HG02763 (cell line): ENCODE results near the gene PMM1.
"Not testable (repeated sequence)": the region's sequence is repeated elsewhere in the genome, so short reads cannot be mapped to it uniquely, and the experiment has no call there.

Source experiments
- ATAC-seq: cut with Tn5 transposase; IDR thresholded peaks from one replicate; pipeline ENCODE4 v1.9.1; 2021; ENCODE audit warnings: mild to moderate bottlenecking, moderate library complexity; ENCODE audit not compliant: unreplicated experiment

The PMM1 gene

GRCh38 chr22:41564563-41564962 is 25.1 kb downstream of the PMM1 start:
- no peak for ATAC-seq

DNA sequence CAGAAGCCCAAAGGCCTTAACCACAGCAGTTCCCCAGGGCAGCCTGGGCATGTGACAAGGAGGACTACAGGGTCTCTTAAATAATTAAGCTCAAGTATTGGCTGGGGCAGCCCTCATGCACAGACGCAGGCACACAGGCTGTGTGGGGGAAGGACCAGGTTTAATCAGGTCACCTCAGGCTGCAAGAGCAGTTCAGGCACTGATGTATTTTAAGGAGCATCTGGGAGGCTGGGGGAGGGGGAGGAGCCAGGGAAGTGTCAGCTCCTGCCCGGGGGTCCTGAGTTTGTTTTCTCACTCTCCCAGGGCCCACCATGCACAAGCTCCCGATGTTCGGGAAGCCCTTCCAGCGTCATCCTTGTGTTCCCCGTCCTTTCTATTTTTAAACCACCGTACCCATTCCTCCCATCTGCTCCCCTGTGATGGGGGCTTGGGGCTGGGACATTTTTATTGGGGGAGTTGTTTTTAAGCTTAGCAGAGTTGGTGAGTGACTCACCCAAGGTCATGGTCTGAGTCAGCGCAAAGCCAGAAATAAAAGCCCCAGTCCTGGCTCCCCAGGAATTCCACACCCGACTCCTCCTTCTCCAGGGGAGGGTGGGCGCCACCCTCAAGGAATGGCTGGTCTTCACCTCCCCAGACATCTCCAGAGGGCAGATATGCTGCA is 26.5 kb downstream of the PMM1 start:
- no peak for ATAC-seq

DNA sequence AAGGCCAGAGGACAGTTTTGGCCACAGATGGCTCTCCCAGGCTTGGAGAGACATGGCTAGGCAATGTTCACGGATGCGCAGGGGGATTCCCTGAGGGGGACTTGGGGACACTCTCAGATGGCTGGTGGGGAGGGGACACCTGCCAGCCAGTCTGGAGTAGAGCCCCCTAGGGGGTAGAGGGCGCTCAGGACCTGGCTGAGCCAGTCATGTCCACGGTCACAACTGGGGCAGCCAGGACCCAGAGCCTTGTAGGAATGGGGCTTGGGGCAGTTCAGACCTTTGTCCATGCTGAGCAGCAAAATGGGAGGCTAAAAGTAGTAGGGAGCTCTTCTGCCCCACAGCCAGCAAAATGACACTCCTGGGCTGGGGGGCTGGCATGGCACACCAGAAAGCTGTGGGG is 27.2 kb downstream of the PMM1 start:
- ATAC-seq, result no peak

- ATAC-seq, result no peak
Measured at GRCh38 chr22:41561788-41562187, 27.9 kb downstream of the PMM1 start.

- no peak for ATAC-seq
Measured at GRCh38 chr22:41561335-41561734, 28.3 kb downstream of the PMM1 start.

GRCh38 chr22:41560095-41560471 is 29.6 kb downstream of the PMM1 start:
- no peak for ATAC-seq

DNA sequence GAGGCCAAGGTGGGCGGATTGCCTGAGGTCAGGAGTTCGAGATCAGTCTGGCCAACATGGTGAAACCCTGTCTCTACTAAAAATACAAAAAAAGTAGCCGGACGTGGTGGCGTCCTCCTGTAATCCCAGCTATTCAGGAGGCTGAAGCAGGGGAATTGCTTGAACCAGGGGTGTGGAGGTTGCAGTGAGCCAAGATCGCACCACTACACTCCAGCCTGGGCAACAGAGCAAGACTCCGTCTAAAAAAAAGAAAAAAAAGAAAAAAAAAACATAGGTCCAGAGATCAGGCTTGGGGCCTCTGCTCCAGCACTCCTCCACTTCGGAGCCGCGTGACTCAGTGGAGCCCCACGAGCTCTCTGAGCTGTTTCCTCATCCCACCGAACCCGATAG is 31.4 kb downstream of the PMM1 start:
- ATAC-seq, result not testable (repeated sequence)

DNA sequence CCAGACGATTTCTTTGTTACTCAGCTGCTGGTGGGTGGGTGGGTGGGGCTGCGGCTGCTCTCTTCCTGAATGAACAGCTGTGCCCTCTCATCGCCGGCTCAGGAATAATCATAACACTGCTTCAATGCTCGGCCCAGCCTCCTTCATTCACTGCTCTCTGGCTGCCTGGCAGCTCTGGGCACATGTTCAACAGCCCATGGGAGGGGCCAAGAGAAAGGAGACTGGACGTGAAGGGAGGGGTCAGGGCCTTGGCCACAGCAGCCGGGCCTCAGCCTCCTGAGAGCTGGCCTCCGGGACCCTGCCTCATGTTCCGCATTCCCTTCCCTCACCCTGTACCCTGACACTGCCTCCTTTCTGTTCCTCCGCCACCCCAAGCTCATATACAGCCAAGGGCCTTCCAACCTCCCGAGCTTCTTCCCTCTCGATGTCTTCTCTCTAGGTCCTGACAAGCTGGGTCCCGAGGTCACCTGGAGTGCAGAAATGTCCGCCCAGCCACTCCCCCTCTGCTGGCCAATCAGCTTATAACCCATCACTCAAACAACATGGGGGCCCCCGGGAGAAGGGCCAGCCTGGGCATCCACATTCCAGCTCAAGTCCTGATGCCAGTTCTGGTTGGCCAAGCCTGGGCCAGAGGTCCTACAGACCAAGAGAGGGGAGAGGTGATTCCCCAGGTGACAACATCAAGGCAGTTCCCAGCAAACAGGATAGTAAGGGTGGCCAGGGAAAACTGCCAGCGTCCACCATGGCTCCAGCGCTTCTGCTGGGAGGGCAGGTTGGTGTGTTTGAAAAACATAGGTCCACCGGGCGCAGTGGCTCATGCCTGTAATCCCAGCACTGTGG is 32.0 kb downstream of the PMM1 start:
- ATAC-seq, result no peak

DNA sequence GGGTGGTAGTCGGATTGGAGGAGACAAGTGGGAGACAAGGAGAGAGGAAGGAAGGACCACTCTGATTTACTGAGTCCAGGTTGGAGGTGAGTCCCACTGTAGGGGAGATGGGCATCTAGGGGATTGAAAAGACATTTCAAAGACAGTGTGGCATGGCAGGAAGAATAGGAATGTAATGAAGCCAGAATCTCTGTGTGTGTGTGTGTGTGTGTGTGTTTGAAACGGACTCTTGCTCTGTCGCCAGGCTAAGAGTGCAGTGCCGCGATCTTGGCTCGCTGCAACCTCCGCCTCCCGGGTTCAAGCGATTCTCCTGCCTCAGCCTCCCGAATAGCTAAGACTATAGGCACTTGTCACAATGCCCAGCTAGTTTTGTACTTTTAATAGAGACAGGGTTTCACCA is 33.1 kb downstream of the PMM1 start:
- ATAC-seq, result no peak

DNA sequence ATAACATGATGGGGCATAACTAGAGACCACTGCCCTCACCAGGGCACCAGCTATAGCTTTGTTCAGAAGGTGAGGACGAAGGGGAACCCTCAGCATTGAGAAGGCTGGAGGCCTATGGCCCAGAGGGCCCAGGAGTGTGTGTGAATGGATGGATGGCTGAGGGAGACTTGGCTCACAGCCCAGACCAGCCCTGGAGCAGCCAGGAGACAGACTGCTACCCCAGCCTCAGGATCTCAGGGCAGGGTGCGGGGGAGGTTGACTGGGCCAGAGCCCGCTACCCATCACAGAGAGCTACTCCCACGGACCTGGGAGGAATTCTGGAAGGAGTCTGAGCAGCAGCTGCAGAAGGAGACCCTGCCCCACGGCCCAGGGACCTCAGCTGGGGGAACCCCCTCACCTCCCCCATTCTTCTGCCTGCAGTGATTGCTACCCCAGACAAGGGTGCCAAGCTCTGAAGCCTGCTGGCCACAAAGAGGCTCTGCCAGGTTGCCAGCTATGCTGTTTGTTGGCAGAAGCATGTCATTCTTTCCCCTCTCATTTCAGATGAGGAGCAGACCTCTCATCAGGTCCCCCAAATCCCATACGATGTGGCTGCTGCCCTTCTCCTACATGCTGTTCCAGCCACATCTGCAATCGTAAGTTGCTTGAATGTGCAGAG is 34.2 kb downstream of the PMM1 start:
- ATAC-seq, result no peak

DNA sequence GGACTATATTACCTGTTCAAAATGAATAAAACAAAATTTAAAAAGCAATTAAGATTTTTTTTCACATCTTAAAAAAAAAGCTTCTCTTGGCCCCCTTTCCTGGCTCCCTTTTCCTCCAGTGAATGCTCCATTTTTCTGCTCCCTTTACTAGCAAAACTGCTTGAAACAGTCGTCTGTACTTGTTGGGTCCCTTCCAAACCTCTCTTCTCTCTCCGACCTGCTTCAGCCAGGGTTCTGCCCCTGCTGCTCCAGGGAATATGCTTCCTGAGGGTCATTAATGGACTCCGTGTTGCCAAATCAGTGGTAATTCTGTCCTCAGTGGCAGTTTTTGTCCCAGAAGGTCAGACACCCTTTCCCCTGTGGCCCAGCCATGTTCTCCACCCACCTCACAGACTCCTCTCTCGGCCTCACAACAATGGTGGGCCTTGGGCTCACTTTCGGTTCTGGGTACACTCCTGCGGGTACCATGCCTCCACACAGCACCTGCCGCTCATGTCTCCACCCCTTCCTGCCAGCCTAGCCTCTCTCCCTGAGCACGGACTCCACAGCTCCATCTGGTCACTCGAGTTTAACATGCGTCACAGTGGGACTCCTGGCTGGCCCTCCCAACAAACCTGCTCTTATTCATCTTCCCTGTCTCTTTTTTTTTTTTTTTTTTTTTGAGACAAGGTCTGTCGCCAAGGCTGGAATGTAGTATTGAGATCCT is 37.6 kb downstream of the PMM1 start:
- no peak for ATAC-seq

DNA sequence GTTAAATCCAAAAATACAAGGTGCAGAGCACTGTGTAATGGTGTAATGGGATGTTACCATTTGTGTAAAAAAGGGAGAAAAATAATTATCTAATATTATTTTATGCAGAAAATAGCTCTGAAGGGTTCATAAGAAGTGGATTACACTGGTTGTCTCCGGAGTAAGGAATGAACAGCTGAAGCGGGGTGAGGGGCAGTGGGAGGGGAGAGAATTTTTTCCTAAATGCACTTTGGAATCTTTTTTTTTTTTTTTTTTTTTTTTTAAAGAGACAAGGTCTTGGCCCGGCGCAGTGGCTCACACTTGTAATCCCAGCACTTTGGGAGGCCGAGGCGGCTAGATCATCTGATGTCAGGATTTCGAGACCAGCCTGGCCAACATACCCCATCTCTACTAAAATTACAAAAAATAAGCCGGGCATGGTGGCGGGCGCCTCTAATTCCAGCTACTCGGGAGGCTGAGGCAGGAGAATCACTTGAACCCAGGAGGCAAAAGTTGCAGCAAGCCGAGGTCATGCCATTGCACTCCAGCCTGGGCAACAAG is 38.6 kb downstream of the PMM1 start:
- no peak for ATAC-seq

DNA sequence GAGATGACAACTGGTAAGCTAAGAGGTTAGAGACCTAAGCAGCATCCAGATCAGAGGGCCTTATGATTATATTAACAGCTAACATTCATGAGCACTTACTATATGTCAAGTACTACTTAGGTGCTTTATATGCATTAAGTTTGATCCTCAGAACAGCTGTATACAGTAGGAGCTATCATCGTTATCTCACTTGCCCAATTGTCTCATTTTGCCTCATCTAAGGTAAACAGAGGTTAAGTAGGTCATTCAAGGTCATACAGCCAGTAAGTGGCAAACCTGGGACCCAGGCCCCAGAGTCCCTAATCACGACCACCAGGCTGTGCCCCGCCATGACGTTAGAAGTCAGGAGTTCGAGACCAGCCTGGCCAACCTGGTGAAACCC is 40.8 kb downstream of the PMM1 start:
- no peak for ATAC-seq

DNA sequence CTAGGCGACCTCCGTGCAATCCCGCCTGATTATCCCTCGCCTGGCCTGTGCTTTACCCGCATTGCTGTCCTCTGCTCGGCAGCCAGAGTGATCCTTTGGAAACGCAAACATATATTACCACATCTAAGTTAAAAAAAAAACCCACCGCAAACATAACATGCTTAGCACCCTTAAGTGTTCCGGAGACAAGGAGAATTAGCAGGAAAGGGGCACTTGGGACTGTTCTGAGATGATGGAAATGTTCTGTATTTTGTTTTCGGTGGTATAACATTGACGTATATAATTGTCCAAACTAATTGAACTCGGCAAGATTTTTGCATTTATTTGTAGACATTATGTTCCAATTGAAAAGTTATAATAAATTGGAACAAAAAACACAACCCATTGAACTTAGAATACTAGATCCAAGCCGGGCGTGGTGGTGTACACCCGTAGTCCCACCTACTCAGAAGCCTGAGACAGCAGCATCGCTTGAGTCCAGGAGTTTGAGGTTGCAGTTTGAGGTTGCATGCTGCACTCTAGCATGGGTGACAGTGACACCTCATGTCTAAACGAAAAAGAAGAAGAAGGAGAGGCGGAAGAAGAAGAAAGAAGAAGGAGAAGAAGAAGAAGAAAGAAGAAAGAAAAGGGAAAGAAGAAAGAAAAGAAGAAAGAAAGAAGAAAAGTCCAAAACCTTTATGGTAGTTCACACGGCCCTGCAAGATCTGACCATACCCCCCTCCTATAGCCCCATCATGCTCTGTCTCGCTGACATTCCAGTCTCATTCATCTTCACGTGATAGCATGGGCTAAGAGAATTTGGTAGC is 44.8 kb downstream of the PMM1 start:
- ATAC-seq, result no peak

- peak; percentile 87 for ATAC-seq
Measured at GRCh38 chr22:41543854-41544670, 45.6 kb downstream of the PMM1 start, which contains the start of gene POLR3H. POLR3H (minus strand) TSS chr22:41544470; CDS start chr22:41544101, 369 bp downstream.

DNA sequence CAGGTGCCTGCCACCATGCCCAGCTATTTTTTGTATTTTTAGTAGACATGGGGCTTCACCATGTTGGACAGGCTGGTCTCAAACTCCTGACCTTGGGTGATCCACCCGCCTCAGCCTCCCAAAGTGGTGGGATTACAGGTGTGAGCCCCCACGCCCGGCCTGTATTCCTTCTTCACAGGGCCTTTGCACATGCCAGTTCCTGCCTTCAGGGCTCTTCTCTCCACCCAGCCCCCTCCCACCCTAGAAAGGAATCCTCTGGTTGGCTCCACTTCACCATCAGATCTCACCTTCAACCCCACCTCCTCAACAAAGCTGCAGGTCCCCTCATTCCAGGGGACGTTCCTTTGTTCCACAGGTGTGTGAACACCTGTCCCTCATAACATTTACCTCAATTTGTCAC is 47.4 kb downstream of the PMM1 start:
- ATAC-seq, result no peak

GRCh38 chr22:41541484-41541883 is 48.2 kb downstream of the PMM1 start:
- no peak for ATAC-seq

DNA sequence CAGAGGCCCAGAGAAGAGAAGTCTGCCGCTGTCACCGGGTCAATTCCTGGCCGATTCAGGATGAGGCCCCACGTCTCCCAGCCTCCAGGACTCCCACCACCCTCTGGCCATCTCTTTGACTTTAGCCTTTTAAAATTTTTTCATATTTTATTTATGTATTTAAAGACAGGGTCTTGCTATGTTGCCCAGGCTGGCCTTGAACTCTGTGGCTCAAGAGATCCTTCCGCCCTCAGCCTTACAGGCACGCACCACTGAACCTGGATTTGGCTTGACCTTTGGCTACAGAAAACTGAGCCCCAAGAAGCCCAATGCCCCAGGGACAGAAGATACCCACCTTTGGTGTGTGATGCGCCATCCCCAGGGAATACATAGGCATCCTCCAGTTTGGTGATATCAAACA is 49.3 kb downstream of the PMM1 start:
- no peak for ATAC-seq

DNA sequence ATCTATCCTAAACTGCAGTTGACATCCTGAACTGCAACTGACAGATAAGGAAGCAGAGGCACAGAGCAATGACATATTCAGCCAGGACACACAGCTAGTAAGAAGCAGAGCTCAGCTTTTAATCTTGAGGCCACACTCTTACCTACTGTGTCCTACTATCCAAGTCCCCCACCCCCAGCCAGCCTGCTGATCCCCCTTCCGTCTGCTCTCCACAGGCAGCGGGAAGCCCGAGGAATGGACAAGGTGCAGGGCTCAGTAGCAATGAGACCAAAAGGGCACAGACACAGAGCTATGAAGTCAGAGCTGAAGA is 49.7 kb downstream of the PMM1 start:
- no peak for ATAC-seq
